GM19324 (cell line): ENCODE data around the gene LRRC2.
A peak's percentile ranks its signal among the peaks of the same experiment; 100 is the strongest.
"Not testable (repeated sequence)": the region's sequence is repeated elsewhere in the genome, so short reads cannot be mapped to it uniquely, and the experiment has no call there.

Source experiments
- ATAC-seq: cut with Tn5 transposase; IDR thresholded peaks from one replicate; pipeline ENCODE4 v1.9.1; 2021; ENCODE audit warnings: mild to moderate bottlenecking, moderate library complexity; ENCODE audit not compliant: unreplicated experiment, low FRiP score

The LRRC2 gene

GRCh38 chr3:46501702-46502101 lies 64.4 kb downstream of the LRRC2 start:
- ATAC-seq: no peak

DNA sequence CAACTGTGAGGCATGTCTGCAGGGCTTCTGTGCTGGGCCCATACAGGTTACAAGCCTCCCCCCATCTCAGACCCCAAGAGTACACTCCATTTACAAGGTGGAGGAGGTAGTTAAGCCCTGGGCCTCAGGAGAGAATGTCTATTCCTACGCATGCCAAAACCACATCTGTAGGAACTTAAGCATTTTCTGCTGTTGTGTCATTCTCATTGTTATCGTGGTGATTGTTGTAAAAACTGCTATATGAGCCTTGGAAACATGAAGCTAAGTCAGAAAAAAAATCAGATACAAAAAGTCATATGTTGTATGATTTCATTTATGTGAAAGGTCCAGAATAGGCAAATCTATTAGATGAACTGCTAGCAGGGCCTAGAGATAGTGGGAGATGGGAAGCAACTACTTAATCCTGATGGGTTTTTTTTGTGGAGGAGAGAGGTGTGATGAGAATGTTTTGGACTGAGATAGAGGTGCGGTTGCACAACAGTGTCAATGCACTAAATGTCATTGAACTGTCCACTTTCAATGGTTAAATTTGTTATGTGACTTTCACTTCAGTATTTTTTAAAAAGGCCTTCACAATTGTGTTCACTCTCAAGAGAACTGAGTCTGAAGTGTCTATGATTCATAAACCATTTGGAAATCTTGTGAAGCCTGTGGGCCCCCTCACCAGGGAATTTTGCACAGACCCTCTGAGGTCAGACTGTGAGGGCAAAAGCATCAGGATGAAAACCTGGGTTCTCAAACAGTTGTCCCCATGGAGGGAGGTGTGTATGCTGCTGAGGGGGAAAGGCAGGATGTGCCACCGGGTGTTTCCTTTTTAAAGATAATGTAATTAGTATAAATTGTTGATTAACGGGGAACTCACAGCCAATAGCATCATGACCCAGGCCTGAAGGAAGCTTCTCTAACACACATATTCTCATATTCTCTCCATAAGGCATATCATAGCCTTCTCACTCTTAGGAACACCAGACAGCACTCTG lies 65.2 kb downstream of the LRRC2 start:
- no peak for ATAC-seq

DNA sequence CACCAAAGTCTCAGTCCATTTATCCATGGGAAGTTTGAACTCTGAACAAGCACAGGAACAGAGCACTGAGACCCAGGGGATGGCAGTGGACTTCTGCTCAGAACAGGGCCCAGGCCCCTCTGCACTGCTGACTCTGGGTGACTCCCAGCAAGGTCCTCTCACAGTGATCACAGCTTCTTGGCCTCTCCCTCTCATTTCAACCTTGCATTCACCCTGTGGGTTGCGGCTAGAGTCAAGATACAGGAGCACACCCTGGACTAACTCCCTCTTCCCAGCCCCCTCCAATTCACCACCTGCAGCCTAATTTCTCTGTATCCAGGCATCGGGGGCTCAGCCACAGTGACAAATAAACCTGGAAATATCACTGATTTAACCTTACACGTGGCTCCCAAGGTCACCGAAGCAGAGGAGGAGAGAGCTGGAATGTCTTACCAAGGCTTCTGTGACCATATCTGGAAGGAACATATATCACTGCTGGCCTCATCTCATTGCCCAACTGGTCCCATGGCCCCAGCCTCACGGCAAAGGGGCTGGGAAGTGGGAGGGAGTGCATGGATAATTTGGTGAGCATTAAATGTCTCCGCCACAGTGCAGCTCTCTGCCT lies 67.1 kb downstream of the LRRC2 start:
- ATAC-seq: no peak

DNA sequence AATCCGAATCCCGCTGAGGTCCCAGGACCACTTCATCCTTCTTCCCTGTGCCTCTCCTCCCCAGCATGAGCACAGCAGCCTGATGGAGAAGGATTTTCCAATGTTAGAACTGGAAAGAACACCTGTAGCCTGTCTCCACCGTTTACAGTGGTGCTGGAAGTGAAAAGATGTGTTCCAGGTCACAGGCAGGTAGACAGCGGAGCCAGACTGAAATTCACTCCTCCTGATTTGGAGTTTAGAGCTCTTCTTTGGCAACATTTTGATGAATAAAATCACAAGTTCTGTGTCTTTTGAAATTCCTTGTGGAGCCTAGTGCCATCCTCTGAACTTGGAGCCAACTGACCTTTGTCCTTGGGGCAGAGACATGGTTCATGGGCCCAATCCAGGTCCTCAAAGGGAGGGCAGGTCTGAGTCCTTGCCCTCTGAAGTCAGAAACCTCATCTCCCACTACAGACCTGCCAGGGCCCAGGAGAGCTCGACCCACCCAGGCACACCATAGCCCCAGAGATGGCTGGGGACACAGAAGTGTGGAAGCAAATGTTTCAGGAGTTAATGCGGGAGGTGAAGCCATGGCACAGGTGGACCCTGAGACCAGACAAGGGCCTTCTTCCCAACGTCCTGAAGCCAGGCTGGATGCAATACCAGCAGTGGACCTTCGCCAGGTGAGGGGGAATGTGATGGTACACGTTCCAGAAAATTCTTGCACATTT lies 68.4 kb downstream of the LRRC2 start, which contains the start of gene RTP3:
RTP3 (plus strand) TSS at position 421 of the 710 bp plus-strand sequence; CDS start at position 508, 87 bp downstream.
- ATAC-seq: no peak

DNA sequence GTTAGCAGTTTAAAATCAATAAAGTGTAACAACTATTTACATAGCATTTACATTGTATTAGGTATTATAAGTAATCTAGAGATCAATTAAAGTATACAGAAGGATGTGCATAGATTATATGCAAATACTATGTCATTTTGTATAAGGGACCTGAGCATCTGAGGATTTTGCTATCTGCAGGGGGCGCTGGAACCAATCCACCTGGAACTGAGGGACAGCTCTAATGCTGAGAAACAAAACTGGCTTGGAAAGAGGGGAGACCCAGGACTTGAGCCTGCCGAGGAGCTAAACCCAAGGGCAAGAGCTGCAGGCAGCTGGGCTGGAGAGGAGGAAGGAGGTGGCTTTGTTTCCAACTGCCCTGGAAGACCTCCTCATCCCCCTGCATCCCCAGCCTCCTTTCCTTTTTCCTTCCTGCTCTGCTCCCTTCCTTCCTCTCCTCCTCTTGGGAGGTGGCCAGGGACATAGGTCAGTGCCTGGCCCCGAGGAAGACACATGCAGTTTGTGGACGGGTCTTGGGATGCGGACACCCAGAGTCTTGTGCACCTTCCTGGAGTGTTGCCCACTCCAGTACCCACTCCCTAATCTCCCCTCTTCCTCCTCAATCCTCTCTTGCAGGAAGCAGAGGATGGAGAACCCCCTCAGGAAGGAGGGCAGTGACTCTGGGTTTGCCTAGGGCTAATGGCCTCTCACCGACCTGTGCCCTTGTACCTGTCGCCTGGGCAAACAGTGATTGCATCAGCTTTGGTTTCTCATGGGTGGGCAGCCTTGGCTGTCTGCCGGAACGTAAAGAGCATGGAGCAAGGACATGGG lies 69.2 kb downstream of the LRRC2 start:
- ATAC-seq: no peak

DNA sequence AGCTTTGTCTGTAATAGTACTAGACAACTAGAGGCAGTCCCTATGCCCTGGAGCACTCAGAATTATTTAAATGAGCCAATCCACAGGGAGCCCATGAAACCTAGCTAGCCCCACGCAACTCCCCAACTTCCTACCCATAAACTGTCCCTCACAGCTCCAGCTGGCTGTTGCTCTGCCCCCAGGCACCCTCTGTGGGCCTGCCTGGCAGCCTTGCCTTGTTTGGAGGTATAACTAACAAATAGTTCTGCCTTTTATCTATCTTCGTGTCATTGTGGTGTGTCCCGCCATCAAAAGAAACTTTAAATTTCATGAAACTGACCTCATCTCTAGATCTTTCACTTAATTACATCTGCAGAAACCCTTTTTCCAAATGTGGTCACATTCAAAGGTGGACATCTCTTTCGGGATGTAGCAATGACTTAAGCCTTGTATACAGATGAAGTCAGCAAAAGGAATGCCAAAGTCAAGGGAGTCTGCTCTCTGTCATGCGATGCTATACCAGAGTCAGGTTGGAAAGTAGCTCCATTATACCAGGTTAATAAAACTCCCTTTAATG lies 70.1 kb downstream of the LRRC2 start:
- no peak for ATAC-seq

- ATAC-seq: not testable (repeated sequence)
Measured at GRCh38 chr3:46494491-46494890, 71.6 kb downstream of the LRRC2 start.

DNA sequence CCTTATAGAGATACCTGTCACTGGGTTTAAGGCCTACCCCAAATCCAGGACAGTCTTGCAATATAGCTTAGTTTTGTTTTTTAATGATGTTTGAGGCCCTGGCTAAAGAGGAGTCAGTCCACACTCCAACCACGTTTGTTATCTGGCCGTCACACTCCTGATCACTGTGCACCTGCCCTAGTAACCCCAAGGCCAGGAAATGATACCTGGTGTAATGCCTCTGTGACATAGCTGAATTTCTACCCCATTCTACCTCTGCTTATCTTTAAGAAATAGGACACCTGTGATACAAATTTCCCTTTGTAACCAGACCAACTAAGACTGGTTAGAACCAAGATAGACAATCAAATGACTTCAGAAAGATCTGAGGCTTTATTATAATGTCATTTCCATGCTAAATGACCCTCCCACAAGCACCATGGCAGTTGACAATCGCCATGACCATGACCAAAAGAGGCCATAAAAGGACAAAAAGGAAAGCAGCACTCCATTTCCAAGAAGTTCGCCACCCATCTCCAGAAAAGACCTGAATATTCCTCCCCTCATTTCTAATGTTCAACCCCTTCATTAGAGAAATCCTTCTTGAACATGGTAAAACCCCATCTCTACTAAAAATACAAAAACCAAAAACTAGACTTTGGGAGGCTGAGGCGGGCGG lies 73.1 kb downstream of the LRRC2 start:
- no peak for ATAC-seq

DNA sequence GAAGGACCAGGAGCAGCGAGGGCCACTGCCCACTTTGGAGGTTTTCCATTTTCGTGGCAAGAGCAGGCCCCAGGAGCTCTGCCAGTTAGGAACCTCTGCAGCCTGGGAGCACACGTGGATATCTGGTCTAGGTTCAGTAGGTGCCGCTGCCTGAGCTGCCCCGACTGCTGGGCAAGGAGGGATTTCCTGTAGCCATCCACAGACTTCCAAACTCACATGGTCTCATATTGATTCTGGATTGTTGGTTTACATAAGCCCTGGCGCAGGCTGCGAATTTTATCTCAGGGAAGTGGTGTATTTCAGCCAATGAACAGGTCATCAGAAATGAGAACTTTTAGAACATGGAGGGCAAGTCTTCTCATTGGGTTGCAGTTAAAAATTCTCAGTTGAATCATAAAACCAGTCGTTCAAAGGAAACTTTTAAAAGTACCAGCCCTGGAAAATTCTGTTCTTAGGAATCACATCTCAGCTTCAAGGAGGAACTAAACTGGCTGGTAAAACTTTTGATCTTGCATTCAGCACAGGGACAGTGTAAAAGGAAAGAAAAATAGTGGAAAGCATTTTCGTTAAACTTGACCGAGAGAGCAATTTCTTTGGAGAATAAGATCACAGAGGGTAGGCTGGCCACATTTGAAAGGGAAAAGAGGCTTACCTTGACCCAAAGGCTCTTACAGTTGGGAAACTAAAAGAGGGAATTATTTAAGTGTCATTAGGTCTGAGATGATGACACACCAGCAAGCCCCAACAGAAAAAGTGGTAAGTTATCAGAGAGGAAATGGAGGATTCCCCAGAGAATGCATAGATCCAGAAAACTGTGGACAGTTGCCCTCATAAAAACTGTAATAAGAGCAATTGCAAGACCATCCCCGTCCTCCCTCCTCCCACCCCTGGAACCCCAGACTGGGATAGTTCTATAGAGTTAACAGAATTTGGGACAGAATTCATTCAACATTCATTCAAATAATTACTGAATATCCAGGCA lies 74.7 kb downstream of the LRRC2 start:
- no peak for ATAC-seq

DNA sequence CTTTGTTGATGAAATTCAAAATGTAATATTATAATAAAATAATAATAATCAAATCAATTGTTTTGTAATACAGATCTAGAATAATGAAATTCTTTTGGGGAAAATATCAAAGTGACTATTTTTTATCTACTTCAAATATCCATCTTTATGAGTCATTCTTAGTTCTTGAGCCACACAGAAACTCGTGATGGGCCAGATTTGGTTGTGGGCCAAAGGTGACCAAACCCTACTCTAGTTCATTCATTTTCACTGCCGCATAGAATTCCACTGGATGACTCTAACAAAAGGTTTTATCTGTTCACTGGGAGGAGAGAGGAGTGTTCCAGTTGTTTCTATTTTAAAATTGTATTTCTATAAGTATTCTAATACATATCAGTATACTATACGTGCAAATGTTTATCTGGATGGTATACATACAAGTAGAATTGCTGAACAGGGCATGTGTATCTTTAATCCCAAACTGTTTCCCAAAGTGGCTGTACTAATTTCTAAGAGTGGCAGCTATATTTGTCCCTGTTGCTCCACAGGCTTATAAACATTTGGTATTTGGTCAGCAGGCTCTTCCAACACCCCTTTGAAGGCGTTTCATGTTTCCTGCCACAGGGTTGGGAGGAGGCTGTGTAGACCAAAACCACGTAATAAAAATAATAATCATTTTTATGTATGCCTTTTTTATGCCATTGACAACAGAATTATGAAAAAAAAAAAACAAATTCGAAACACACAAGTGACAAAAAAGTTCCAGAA lies 75.6 kb downstream of the LRRC2 start:
- no peak for ATAC-seq

DNA sequence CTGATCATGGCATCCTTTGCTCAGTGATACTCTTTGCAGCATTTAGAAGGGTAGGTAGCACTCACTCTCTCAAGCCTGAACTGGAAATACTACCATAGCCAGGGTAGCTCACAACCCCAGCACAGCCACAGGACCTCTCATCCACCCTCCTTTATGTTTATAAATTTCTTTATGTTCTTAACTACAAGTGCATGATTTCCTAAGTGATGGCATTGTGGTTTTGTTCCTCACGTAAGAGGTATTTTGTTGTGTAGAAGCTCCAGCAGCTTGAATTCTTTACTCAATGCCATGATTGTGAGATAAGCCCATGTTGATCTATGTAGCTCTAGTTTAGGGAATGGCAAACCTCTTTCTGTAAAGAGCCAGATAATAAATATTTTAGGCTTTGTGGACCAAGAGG lies 76.2 kb downstream of the LRRC2 start:
- no peak for ATAC-seq

GRCh38 chr3:46489381-46489780 lies 76.7 kb downstream of the LRRC2 start:
- no peak for ATAC-seq

- peak; percentile 88 for ATAC-seq
Measured at GRCh38 chr3:46488735-46489361, 77.3 kb downstream of the LRRC2 start.

GRCh38 chr3:46485779-46486175 lies 80.3 kb downstream of the LRRC2 start:
- no peak for ATAC-seq

GRCh38 chr3:46484911-46485778 lies 81.0 kb downstream of the LRRC2 start:
- no peak for ATAC-seq

- no peak for ATAC-seq
Measured at GRCh38 chr3:46484388-46484787, 81.7 kb downstream of the LRRC2 start.
